ENCODE measurements around the gene PEMT. TPM values are rescaled to one million over a fixed set of nuclear protein-coding genes. Genes with fewer than 3 reads are reported as not detected.

PEMT gene
- total and polyA plus RNA-seq, 2 of the 8 experiments (the other 6 are each of a cell fraction or from before 2014, with no cell fraction given) = 42.0 to 118 TPM

GRCh38 chr17:17469996-17470395 lies 121.5 kb downstream of the PEMT start (continued):
- TF ChIP-seq CEBPB (IDR thresholded peaks at IDR 0.05; ENCODE audit: low read depth, low read length) (no peak), RBBP5 (IDR thresholded peaks at IDR 0.05; ENCODE audit: borderline replicate concordance, low read depth, low read length) (no peak), CREB1 (IDR thresholded peaks at IDR 0.05) (no peak)

All from H1 (cell line).